ENCODE measurements around the gene ZDHHC18. TPM values are rescaled to one million over a fixed set of nuclear protein-coding genes. Genes with fewer than 3 reads are reported as not detected.

ZDHHC18 gene, protein sequence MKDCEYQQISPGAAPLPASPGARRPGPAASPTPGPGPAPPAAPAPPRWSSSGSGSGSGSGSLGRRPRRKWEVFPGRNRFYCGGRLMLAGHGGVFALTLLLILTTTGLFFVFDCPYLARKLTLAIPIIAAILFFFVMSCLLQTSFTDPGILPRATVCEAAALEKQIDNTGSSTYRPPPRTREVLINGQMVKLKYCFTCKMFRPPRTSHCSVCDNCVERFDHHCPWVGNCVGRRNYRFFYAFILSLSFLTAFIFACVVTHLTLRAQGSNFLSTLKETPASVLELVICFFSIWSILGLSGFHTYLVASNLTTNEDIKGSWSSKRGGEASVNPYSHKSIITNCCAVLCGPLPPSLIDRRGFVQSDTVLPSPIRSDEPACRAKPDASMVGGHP
- 23.7 TPM for total RNA-seq

DNA sequence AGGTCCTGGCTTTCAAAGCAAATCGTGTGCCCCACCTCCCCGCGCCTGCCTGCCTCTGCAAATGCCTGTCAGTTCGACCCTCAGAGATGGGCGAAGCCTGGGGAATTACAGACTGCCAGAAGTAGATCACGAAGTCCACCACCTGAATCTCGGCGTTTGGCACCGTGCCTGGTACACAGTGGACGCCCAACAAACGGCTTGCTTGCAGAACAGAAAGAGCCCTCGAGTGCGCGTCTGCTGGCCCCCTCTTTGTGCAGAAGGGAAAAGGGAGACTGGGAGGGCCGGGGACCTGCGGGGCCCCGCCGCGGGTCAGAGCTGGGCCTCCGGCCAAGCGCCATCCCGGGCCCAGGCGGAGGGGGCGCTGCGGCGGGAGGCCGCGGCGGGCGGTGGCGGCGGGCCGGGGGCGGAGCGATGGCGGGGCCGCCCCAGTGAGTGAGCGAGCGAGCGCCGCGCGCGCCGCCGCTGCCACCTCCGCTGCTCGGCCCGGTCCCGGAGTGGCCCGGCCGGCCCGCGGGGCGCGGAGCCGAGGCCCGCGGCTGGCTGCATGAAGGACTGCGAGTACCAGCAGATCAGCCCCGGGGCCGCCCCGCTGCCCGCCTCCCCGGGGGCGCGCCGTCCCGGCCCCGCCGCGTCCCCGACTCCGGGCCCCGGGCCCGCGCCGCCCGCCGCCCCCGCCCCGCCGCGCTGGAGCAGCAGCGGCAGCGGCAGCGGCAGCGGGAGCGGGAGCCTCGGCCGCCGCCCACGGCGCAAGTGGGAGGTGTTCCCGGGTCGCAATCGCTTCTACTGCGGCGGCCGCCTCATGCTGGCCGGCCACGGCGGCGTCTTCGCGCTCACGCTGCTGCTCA lies at the start of gene ZDHHC18:
ZDHHC18 (plus strand) TSS at position 428 of the 845 bp plus-strand sequence; CDS start at position 545, 117 bp downstream.
- peak; percentile 61 to 70 (median 69) for DNase-seq (ENCODE audit: low read depth in 2 of 3, low spot score in 2 of 3)

DNA sequence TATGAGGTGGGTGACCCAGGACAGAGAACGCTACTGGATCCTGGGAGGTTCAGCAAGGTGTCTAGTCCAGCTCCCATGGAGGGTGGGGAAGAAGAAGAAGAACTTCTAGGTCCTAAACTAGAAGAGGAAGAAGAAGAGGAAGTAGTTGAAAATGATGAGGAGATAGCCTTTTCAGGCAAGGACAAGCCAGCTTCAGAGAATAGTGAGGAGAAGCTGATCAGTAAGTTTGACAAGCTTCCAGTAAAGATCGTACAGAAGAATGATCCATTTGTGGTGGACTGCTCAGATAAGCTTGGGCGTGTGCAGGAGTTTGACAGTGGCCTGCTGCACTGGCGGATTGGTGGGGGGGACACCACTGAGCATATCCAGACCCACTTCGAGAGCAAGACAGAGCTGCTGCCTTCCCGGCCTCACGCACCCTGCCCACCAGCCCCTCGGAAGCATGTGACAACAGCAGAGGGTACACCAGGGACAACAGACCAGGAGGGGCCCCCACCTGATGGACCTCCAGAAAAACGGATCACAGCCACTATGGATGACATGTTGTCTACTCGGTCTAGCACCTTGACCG lies 47.3 kb upstream of the ZDHHC18 start:
- DNase-seq (ENCODE audit: low read depth in 2 of 3, low spot score in 2 of 3) = no peak

DNA sequence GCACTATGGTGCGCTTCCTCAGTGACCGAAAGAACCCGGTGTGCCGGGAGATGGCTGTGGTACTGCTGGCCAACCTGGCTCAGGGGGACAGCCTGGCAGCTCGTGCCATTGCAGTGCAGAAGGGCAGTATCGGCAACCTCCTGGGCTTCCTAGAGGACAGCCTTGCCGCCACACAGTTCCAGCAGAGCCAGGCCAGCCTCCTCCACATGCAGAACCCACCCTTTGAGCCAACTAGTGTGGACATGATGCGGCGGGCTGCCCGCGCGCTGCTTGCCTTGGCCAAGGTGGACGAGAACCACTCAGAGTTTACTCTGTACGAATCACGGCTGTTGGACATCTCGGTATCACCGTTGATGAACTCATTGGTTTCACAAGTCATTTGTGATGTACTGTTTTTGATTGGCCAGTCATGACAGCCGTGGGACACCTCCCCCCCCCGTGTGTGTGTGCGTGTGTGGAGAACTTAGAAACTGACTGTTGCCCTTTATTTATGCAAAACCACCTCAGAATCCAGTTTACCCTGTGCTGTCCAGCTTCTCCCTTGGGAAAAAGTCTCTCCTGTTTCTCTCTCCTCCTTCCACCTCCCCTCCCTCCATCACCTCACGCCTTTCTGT lies 46.0 kb upstream of the ZDHHC18 start:
- DNase-seq (ENCODE audit: low read depth in 2 of 3, low spot score in 2 of 3) = no peak

DNA sequence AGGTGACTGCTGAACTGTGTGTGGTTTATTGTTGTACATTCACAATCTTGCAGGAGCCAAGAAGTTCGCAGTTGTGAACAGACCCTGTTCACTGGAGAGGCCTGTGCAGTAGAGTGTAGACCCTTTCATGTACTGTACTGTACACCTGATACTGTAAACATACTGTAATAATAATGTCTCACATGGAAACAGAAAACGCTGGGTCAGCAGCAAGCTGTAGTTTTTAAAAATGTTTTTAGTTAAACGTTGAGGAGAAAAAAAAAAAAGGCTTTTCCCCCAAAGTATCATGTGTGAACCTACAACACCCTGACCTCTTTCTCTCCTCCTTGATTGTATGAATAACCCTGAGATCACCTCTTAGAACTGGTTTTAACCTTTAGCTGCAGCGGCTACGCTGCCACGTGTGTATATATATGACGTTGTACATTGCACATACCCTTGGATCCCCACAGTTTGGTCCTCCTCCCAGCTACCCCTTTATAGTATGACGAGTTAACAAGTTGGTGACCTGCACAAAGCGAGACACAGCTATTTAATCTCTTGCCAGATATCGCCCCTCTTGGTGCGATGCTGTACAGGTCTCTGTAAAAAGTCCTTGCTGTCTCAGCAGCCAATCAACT lies 45.2 kb upstream of the ZDHHC18 start:
- DNase-seq (ENCODE audit: low read depth in 2 of 3, low spot score in 2 of 3) = no peak

DNA sequence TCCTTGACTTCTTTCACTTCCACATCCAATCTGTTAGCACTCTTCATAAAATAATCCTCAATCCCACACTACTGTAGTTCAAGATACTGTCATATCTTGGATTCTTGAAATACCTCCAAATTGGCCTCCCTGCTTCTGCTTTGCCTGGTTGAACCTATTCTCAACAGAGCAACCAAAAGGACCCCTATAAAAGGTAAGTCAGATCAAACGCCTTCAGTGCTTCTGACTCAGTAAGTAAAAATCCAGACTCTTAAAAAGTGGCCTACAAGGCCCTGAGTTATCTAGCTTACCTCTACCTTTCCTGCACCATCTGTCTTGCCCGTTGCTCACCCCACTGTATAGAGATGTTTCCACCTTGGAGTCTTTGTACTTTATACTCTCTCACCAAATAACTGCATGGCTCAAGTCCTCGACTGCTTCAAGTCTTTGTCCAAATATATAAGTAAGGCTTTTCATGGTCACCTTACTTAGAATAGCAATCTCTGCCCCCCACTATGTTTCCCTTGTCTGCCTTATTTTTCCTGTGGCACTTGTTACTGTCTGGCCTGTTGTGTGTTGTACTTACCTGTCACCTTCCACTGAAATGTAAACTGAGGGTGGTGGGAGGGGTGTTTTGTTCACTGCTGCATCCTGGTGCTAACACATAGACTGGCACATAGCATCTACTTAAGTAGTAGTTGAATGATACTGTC lies 43.8 kb upstream of the ZDHHC18 start:
- DNase-seq (ENCODE audit: low read depth in 2 of 3, low spot score in 2 of 3) = no peak

DNA sequence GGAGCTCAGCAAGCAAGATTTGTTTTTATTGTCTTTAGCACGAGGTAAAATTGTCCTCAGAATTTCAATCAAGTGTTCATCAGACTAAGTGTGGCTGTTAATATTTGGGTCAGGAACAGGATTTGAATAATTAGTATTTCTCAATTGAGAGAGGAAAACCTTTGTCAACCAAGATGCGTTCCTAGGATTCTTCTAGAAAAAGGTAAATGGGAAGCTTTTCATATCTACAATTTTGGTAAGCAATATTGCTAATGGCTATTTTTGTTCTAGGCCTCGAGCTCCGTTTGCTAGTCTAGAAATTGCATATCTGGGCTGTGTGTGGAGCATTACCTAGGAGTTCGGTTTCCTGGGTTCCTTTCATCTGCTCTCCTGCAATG lies 42.9 kb upstream of the ZDHHC18 start:
- DNase-seq (ENCODE audit: low read depth in 2 of 3, low spot score in 2 of 3) = no peak

DNA sequence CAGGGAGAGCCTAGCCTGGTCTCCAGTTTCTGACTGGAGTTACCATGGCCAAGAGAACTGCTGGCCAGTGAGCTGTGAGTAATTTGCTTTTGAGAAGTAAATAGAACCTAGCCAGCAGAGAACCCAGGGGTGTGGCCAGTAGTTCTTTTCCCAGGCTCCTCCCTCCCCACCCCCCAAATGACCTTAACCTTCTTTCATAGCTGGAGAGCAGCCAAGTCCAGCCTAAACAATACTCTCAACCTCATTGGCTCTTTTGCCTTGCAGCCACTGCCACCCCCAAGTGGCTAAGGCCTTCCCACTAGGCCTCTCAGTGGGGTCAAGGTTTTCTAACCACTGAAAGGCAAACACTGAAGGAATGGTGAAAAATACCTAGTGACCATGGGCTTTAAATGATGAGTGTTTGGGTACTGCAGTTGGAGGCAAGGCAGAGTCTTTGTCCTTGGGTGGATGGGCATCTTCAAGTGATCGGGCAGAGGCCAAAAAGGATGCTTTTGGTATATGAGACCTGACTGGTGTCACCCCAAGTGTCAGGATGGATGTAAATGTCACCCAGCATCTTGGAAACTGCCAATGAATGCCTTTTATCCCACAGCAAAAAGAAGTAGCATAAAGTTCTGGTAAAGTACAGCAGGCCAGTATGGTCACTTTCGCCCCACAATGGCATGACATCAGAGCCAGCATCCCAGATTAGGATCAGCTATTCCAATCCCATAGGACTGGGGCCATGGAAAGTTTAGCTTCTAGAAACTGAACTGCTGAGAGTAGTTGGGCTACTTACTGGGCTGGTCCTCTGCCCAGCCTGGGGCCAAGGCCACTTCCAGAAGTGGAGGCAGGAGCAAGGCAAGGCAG lies 42.2 kb upstream of the ZDHHC18 start:
- no peak for DNase-seq (ENCODE audit: low read depth in 2 of 3, low spot score in 2 of 3)

DNA sequence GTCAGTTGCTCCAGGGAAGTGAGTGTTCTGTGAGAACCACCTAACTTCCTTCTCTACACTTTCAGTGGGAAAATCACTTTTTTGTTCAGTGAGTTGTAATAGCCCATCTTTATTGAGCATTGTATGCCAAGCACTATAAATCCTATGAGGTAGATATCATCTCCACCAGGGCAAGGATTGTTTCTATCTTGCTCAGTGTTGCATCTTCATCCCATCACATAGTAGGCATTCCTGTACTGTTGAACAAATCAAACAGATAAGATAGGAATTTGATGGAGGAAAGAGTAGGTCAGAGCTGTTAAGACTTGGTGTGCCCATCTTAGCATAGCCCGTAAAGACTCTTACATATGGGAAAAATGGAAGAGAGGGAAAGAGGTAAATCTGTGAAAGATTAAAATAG lies 41.6 kb upstream of the ZDHHC18 start:
- DNase-seq (ENCODE audit: low read depth in 2 of 3, low spot score in 2 of 3) = no peak

DNA sequence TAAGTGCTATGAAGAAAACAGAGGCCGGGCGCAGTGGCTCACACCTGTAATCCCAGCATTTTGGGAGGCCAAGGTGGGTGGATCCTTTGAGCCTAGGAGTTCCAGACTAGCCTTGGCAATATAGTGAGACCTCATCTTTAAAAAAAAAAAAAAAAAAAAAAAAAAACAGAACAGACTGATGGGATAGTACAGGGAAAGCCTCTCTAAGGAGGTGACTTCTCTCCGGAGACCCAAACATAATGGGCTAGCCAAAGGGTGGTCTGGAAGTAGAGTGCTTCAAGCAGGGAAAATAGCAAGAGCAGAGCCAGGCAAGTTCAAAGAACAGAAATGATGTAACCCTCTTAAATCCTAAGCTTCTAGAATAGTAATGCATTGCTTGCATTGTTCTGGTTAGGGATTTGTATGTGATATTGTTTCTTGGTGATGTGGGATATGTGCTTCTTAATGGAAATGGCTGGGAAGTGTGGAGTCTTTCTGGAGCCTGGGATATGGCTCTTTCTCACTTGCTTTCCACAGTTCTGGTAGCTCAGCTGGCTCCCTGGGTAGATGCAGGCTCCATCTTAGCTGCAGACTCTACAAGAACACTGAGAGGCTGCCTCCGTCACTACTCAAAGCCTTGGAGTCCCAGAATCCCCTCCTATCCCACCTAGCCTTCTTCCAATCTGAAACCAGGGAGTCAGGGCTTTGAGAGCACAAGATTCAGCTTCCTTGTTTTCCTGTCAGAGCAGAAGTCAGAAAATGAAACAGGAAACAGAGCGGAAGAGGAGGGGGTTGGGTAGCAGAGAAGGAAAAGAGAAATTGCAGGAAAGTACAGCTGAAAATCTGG lies 40.7 kb upstream of the ZDHHC18 start:
- DNase-seq (ENCODE audit: low read depth in 2 of 3, low spot score in 2 of 3) = peak in 2 of 3 donors; percentile 51 to 56

DNA sequence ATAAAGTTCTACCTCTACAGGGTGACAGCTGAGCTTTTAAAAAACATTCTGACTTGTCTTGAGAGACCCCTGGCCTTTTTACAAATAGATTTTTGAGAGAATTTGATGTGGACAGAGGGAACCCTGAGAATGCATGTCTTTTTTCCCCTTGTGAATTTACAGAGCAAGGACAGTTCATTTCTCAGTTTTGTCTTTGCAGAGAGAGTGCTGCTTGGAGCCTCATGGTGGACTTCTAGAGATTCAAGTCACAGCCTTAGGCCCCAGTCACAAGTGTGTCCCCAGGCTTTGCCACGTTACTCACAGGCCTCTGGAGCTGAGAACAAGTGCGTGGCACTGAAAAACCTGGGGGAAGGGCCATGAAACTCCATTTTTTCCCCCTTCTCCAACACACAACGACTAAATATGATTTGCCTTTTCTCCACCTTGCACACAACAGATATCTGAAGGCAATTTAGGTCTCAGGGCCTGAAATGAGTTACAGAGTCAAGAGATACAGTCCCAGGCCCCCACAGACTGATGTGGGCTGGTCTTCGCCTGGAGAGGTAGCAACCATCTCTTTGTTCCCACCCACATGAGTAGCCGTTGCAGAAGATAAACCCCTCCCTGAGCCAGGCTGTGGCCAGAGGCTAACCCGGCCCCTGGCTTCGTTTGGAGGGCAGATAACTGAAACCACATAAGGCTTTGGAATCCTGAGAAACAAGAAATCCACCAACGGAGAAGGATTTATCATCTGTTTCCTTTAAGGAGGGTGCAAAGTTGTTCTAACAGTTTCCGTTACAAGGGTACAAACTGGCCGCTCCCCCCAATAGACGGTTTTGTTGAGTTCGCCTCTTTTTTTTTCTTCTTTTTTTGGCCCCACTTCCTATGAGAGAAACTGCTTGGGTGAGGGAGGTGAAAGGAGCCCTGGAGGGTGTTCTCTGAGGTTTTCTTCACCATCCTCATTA lies 39.8 kb upstream of the ZDHHC18 start:
- peak in 2 of 3 donors; percentile 64 to 88 for DNase-seq (ENCODE audit: low read depth in 2 of 3, low spot score in 2 of 3)

DNA sequence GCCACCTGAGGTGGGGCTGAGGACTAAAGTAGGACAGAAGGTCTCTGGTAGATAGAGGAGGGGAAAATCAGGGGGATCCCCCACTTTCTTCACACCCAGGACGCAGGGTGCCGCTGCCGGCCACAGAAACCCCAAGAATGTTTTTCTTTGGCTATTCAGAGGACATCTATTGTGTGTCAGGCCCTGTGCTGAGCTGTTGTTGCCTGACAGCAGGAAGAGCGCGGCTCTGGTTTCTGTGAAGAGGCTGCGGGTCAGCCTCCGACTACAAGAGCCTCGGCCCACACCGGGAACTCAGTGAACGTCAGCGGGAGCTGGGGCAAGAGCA lies 39.1 kb upstream of the ZDHHC18 start:
- peak in 2 of 3 donors; percentile 70 to 74 for DNase-seq (ENCODE audit: low read depth in 2 of 3, low spot score in 2 of 3)

DNA sequence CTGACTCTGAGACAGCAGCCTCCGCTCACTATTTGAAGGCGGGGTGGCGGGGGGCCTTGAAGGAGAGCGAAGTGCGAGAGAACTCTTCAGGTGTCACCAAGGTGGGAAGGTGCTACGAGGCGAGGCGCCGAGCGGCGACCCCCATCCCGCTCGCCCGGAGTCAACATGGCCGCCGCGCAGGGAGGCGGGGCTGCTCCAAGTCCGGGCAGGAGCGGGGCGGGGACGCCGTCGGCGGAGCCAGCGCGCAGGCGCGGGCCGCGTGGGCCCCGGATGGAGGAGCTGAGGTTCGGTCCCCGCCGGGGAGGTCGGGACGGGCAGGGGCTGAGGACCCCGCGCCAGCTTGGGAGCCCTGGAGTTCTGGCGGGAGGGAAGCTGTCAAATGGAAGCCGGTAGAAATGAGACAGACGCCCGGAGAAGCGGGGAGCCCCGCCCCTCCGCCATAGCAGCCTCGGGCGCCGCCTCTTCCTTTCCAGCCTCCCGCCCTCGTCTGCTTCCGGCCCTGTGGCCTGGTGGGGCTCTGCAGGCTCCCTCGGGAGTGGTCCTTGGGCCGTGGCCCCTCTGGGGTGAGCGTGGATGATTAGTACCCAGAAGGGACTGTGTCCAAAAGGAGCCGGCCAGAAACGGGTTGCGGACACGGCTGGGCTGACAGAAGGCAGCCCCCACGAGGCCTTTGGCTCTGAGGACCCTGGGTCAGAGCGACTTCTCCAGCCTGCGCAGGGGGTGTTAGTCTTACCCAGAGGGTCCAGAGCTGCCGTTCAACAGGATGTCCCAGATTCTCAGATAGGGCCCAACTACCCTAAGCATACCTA lies 38.6 kb upstream of the ZDHHC18 start, which contains the start of gene PIGV:
PIGV (plus strand) TSS at position 245 of the 809 bp plus-strand sequence. CDS start 2,866 bp downstream, outside the sequence.
- peak; percentile 82 to 89 (median 86) for DNase-seq (ENCODE audit: low read depth in 2 of 3, low spot score in 2 of 3)

DNA sequence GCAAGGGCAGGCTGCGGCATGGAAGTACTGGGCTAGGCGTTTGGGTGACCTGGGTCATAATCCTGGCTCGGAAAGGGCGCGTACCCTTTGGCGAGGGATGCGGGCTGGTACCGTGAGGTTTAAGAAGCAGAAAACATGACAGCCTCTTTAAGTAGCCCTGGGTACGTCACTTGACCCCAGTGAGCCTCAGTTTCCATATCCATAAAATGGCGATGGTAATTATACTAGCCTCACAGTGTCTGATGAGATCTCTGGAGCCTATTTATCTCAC lies 38.0 kb upstream of the ZDHHC18 start:
- DNase-seq (ENCODE audit: low read depth in 2 of 3, low spot score in 2 of 3) = no peak

DNA sequence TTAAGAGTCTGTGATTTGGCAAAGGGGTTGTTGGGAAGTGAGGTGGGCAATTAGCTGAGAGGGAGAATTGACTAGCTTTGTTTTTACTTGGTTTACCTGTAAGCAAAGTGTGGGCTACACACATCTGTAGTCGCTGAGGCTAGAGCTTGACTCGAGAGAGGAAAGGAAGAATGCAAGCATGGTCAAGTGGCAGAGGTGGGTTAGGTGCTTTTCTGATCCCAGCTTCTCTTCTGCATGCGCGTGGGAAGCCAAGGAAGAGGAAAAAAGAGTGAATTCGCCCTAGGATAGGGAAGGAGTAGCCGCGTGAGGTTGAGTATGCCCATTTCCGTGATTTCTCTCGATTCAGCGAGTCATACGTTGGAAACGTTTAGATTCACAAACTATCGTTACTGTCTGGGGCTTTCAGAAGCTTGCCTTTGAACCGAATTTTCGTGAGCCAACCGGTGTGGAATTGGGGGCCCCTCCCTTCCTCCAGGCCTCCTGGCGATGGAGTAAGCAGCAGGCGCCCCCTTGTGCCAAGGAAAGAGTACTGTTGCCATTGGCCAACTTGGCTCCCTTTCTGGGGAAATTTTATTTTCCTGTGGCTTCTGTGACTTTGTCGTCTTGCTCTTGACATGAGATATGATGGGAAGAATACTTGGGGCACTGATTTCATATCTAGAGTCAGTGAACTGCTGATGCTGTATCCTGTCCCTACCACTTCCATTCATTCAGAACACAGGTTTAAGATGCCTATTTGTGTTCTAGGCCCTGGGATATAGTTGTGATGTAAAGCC lies 37.5 kb upstream of the ZDHHC18 start:
- peak; percentile 76 to 90 (median 86) for DNase-seq (ENCODE audit: low read depth in 2 of 3, low spot score in 2 of 3)

DNA sequence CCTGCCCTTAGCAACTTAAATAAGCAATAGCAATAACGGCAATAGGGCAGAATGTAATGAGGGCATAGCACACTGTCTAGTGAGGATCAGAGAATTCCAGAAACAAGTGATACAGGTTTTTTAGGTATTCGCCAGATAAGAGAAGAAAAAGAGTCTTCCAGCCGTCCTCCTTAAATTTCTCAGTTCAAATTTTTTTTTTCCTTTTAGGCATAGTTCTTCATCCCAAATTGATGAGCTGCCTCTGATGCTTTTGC lies 36.9 kb upstream of the ZDHHC18 start:
- DNase-seq (ENCODE audit: low read depth in 2 of 3, low spot score in 2 of 3) = no peak

DNA sequence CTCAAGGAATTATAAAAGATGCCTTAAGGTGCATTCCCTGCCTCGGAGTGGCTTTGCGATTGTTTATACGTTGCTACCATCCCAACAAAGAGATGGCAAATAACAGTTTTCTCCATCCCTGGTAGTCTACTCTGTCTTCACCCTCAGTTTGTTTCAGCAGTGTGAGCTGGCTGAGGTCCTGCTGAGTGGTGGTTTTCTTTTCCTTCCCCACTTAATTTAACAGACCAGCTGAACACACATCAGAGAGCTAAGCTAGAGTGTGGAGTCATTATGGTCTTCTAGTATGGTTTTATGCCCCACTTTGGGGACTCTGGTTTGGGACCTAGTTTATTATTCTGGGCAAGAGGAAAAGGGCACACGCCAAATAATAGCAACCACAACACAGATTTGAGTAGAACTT lies 36.6 kb upstream of the ZDHHC18 start:
- DNase-seq (ENCODE audit: low read depth in 2 of 3, low spot score in 2 of 3) = peak in 2 of 3 donors; percentile 18 to 59

Measured in hematopoietic multipotent progenitor cell (in vitro differentiated cells).